Measurements from ENCODE around the gene SMYD3. TPM values are rescaled to one million over a fixed set of nuclear protein-coding genes. Genes with fewer than 3 reads are reported as not detected.

The SMYD3 gene
- total RNA-seq, 1 donor = 171 TPM

- no peaks in the 10 kb centered on the region for H4K20me1 ChIP-seq (ENCODE audit: insufficient read depth, low read length)
- no peaks in the 10 kb centered on the region for H3K9me3 ChIP-seq (ENCODE audit: low read depth, low read length)
- H3K79me2 ChIP-seq (ENCODE audit: insufficient read depth, low read length) = no peaks in the 10 kb centered on the region
- H3K27me3 ChIP-seq (ENCODE audit: insufficient read depth, low read length) = no peaks in the 10 kb centered on the region
- no peaks in the 10 kb centered on the region for H3K36me3 ChIP-seq (ENCODE audit: insufficient read depth, low read length)
- H3K4me2 ChIP-seq (ENCODE audit: insufficient read depth, low read length) = no peak overlapping the region
- TF ChIP-seq CTCF (IDR thresholded peaks at IDR 0.05; ENCODE audit: extremely low read depth, low read depth, low read length) = no peak
- H3K27ac ChIP-seq (ENCODE audit: low read depth, low read length) = no peak overlapping the region
- no peak overlapping the region for H2AFZ ChIP-seq (ENCODE audit: low read length)
- DNase-seq (ENCODE audit: insufficient read length, low spot score, missing footprints) = no peak
- peaks cover 40% of the 10 kb centered on the region for H3K4me1 ChIP-seq (ENCODE audit: insufficient read depth, low read length)
- H3K4me3 ChIP-seq (ENCODE audit: insufficient read depth, low read length) = no peak overlapping the region
Observed at GRCh38 chr1:246000638-246001015, 506.5 kb downstream of the SMYD3 start.

GRCh38 chr1:245999697-246000637 is 507.1 kb downstream of the SMYD3 start:
- no peaks in the 10 kb centered on the region for H4K20me1 ChIP-seq (ENCODE audit: insufficient read depth, low read length)
- no peak overlapping the region for H2AFZ ChIP-seq (ENCODE audit: low read length)
- H3K79me2 ChIP-seq (ENCODE audit: insufficient read depth, low read length) = no peaks in the 10 kb centered on the region
- H3K4me1 ChIP-seq (ENCODE audit: insufficient read depth, low read length) = peaks cover 33% of the 10 kb centered on the region
- H3K9me3 ChIP-seq (ENCODE audit: low read depth, low read length) = no peaks in the 10 kb centered on the region
- no peak overlapping the region for H3K4me2 ChIP-seq (ENCODE audit: insufficient read depth, low read length)
- no peak overlapping the region for H3K27ac ChIP-seq (ENCODE audit: low read depth, low read length)
- H3K4me3 ChIP-seq (ENCODE audit: insufficient read depth, low read length) = no peak overlapping the region
- TF ChIP-seq CTCF (IDR thresholded peaks at IDR 0.05; ENCODE audit: extremely low read depth, low read depth, low read length) = no peak
- DNase-seq (ENCODE audit: insufficient read length, low spot score, missing footprints) = no peak
- no peaks in the 10 kb centered on the region for H3K36me3 ChIP-seq (ENCODE audit: insufficient read depth, low read length)
- no peaks in the 10 kb centered on the region for H3K27me3 ChIP-seq (ENCODE audit: insufficient read depth, low read length)

- Histone ChIP-seq H3K79me2 (ENCODE audit: insufficient read depth, low read length) (no peaks in the 10 kb centered on the region), H3K36me3 (ENCODE audit: insufficient read depth, low read length) (no peaks in the 10 kb centered on the region), H3K4me3 (ENCODE audit: insufficient read depth, low read length) (no peak overlapping the region), H4K20me1 (ENCODE audit: insufficient read depth, low read length) (no peaks in the 10 kb centered on the region), H3K27me3 (ENCODE audit: insufficient read depth, low read length) (no peaks in the 10 kb centered on the region), H3K4me1 (ENCODE audit: insufficient read depth, low read length) (peaks cover 25% of the 10 kb centered on the region), H2AFZ (ENCODE audit: low read length) (no peak overlapping the region), H3K4me2 (ENCODE audit: insufficient read depth, low read length) (no peak overlapping the region), H3K9me3 (ENCODE audit: low read depth, low read length) (no peaks in the 10 kb centered on the region), H3K27ac (ENCODE audit: low read depth, low read length) (peak overlapping the region; percentile 3)
- no peak for DNase-seq (ENCODE audit: insufficient read length, low spot score, missing footprints)
- no peak for TF ChIP-seq CTCF (IDR thresholded peaks at IDR 0.05; ENCODE audit: extremely low read depth, low read depth, low read length)
Observed at GRCh38 chr1:245997471-245998258, 509.4 kb downstream of the SMYD3 start.

GRCh38 chr1:245996811-245997210 is 510.3 kb downstream of the SMYD3 start:
- Histone ChIP-seq H3K4me1 (ENCODE audit: insufficient read depth, low read length) (peaks cover 23% of the 10 kb centered on the region), H3K27ac (ENCODE audit: low read depth, low read length) (no peak overlapping the region), H4K20me1 (ENCODE audit: insufficient read depth, low read length) (no peaks in the 10 kb centered on the region), H3K79me2 (ENCODE audit: insufficient read depth, low read length) (no peaks in the 10 kb centered on the region), H3K27me3 (ENCODE audit: insufficient read depth, low read length) (no peaks in the 10 kb centered on the region), H3K4me2 (ENCODE audit: insufficient read depth, low read length) (no peak overlapping the region), H2AFZ (ENCODE audit: low read length) (no peak overlapping the region), H3K4me3 (ENCODE audit: insufficient read depth, low read length) (no peak overlapping the region), H3K36me3 (ENCODE audit: insufficient read depth, low read length) (no peaks in the 10 kb centered on the region), H3K9me3 (ENCODE audit: low read depth, low read length) (no peaks in the 10 kb centered on the region)
- no peak for TF ChIP-seq CTCF (IDR thresholded peaks at IDR 0.05; ENCODE audit: extremely low read depth, low read depth, low read length)
- no peak for DNase-seq (ENCODE audit: insufficient read length, low spot score, missing footprints)
